GM21717 (cell line): ENCODE data around the gene RFX4.

Experiments used
- ATAC-seq: cut with Tn5 transposase; IDR thresholded peaks from one replicate; pipeline ENCODE4 v1.9.1; 2021; ENCODE audit warnings: mild to moderate bottlenecking, moderate library complexity; ENCODE audit not compliant: unreplicated experiment

RFX4 gene

GRCh38 chr12:106791531-106791930 is 208.7 kb downstream of the RFX4 start:
- ATAC-seq = no peak

- no peak for ATAC-seq
Measured at GRCh38 chr12:106794369-106794768, 211.6 kb downstream of the RFX4 start.

- ATAC-seq = no peak
Measured at GRCh38 chr12:106801167-106801708, 218.4 kb downstream of the RFX4 start.

GRCh38 chr12:106801830-106802533 is 219.2 kb downstream of the RFX4 start:
- ATAC-seq = no peak

GRCh38 chr12:106804668-106805067 is 221.9 kb downstream of the RFX4 start:
- ATAC-seq = no peak
